A673 (cell line): ENCODE results near the gene IFI35. TPM values are rescaled to one million over a fixed set of nuclear protein-coding genes. Genes with fewer than 3 reads are reported as not detected.

ENCODE experiments used
- BruUV-seq: library from RNA; stranded (reverse); fragments of 400-500 nt; replicated peaks from 2 replicates; lab custom pipeline; 2021; lab: Mats Ljungman, UMichigan
- CTCF ChIA-PET: fragments of 300-600 bp; sonication (Branson Sonifier 250); formaldehyde crosslinking; loops from one replicate; lab custom pipeline; 2022; ENCODE audit warnings: antibody characterized with exemption; lab: Charles Lee
- POLR2A ChIA-PET: fragments of 300-600 bp; sonication (Branson Sonifier 250); formaldehyde crosslinking; loops from one replicate; lab custom pipeline; 2022; ENCODE audit warnings: antibody characterized with exemption; ENCODE audit not compliant: low non-redundant PET; lab: Charles Lee
- DNase-seq: peaks from one replicate; pipeline ENCODE4 v3.0.0-alpha.2; 2015; ENCODE audit warnings: low spot score
- H3K27ac ChIP-seq: fragments of 200-600 bp; sonication (generic); 2 replicates; pipeline ENCODE4 v1.5.1; 2016; ENCODE audit warnings: mixed run types, low read depth, mild to moderate bottlenecking, mixed read lengths, antibody characterized with exemption, low read length; ENCODE audit not compliant: poor library complexity, severe bottlenecking
- H3K27me3 ChIP-seq: fragments of 200-600 bp; sonication (generic); replicated peaks from 2 replicates; pipeline ENCODE4 v1.6.1; 2017; ENCODE audit warnings: mixed run types, low read depth, mild to moderate bottlenecking, mixed read lengths, antibody characterized with exemption, low read length; ENCODE audit not compliant: insufficient read depth, poor library complexity
- H3K36me3 ChIP-seq: fragments of 200-600 bp; sonication (generic); 2 replicates; pipeline ENCODE4 v1.6.1; 2016; ENCODE audit warnings: mixed run types, mild to moderate bottlenecking, mixed read lengths, antibody characterized with exemption, low read length; ENCODE audit not compliant: insufficient read depth, poor library complexity, severe bottlenecking
- H3K4me1 ChIP-seq: fragments of 200-600 bp; sonication (generic); 2 replicates; pipeline ENCODE4 v1.6.1; 2017; ENCODE audit warnings: mixed run types, mild to moderate bottlenecking, mixed read lengths, antibody characterized with exemption, low read length; ENCODE audit not compliant: insufficient read depth, poor library complexity, severe bottlenecking
- H3K4me3 ChIP-seq: fragments of 200-600 bp; sonication (generic); 2 replicates; pipeline ENCODE4 v1.5.1; 2016; ENCODE audit warnings: low read depth, mixed run types, mild to moderate bottlenecking, mixed read lengths, low read length; ENCODE audit not compliant: poor library complexity, severe bottlenecking
- H3K9me3 ChIP-seq: fragments of 200-600 bp; sonication (generic); 2 replicates; pipeline ENCODE4 v1.6.1; 2016; ENCODE audit warnings: mixed run types, low read depth, mild to moderate bottlenecking, mixed read lengths, antibody characterized with exemption, low read length; ENCODE audit not compliant: poor library complexity, severe bottlenecking
- EZH2 ChIP-seq: fragments of 200-600 bp; sonication (generic); IDR thresholded peaks from 2 replicates; pipeline ENCODE4 v1.6.1; 2017; ENCODE audit warnings: borderline replicate concordance, low read depth, mild to moderate bottlenecking, mixed read lengths, antibody characterized with exemption, low read length; ENCODE audit not compliant: poor library complexity, severe bottlenecking
- intact Hi-C: fragments of 100-400 bp; cut with micrococcal nuclease; formaldehyde crosslinking; loops from one replicate; pipeline ENCODE4 v1.10.0; 2022; ENCODE audit not compliant: unreplicated experiment
- total RNA-seq: library from RNA; stranded (reverse); gene quantifications from 2 replicates; pipeline ENCODE4 v1.2.3, GENCODE V29; 2021
- TF ChIP-seq, protein P1 (sequence below): fragments of 300-800, 200-600 bp; sonication (generic); conservative IDR thresholded peaks from 2 replicates; pipeline ENCODE4 v1.5.1; 2017; ENCODE audit warnings: low read depth, mild to moderate bottlenecking, antibody characterized with exemption, low read length, moderate library complexity, mixed read lengths

Gene IFI35
- total RNA-seq, 1 experiment from 2014 or later, result 4.9 TPM

DNA sequence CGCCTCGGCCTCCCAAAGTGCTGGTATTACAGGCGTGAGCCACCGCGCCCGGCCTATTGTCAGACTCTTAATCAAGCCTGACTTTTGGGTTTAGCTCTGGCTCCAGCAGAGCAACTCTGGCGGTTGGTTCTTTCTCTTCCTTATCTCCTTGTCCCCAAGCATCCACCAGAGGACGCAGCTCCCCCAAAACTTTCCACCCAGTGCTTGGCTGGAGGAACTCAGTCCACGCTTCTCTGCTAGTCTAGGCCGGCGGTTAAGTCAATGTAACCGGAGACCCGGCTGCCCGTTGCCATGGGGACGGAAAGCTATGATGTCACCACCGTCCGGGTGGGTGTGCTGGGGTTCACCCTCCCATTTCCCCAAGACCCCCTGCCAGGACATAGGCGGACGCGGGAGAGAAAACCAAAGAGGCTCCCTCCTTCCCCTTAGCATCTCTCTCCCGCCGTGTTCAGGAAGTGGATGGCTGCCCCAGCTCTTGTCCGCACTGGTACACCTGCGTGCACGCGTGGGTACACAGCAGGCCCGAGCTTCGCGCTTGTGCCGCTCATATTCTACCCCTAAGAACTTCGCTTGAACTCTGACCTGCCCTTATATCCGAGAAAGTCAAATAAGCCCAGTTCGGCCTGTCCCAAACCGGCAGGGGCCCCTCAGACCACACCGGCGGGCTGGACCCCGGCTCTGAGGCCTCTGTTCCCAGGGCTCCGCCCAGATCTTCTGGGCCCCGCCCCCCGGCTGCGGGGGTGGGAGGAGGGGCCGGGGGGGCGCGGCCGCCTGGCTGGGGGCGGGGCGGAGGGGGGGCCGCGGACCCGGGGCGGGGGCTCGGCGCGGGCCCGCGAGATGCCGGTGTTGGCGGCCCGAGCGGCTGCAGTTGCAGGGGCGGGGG lies 18.1 kb downstream of the IFI35 start, which contains the start of gene RND2:
Gene RND2, plus strand, starts transcription at position 825 of the 883 bp plus-strand sequence. CDS start 117 bp downstream, outside the sequence.
- peak; percentile 94 for DNase-seq
- Histone ChIP-seq H3K36me3 (no peaks in the 10 kb centered on the region), H3K27me3 (no peaks in the 10 kb centered on the region), H3K9me3 (no peaks in the 10 kb centered on the region), H3K4me3 (peak within 1 kb of the TSS; percentile 55), H3K4me1 (no peaks in the 10 kb centered on the region), H3K27ac (peak within 1 kb of the TSS; percentile 77)
- no peak for TF ChIP-seq EZH2
- TF ChIP-seq, protein P1, sequence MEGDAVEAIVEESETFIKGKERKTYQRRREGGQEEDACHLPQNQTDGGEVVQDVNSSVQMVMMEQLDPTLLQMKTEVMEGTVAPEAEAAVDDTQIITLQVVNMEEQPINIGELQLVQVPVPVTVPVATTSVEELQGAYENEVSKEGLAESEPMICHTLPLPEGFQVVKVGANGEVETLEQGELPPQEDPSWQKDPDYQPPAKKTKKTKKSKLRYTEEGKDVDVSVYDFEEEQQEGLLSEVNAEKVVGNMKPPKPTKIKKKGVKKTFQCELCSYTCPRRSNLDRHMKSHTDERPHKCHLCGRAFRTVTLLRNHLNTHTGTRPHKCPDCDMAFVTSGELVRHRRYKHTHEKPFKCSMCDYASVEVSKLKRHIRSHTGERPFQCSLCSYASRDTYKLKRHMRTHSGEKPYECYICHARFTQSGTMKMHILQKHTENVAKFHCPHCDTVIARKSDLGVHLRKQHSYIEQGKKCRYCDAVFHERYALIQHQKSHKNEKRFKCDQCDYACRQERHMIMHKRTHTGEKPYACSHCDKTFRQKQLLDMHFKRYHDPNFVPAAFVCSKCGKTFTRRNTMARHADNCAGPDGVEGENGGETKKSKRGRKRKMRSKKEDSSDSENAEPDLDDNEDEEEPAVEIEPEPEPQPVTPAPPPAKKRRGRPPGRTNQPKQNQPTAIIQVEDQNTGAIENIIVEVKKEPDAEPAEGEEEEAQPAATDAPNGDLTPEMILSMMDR, result peak; percentile 62
- intact Hi-C loops, result loop anchor here (10.0 kb wide), 1 partner anchor 100 kb away; the partner anchor contains the start of gene BRCA1
- POLR2A ChIA-PET, result interaction anchor here (0.6 to 0.9 kb wide), 2 partner anchors 19 to 27 kb away, joined by 3 to 6 read pairs; partner anchors contain the start of gene RPL27
- CTCF ChIA-PET, result interaction anchor here (0.5 to 1.2 kb wide), 5 partner anchors 9 to 291 kb away, joined by 3 to 7 read pairs (median 3); partner anchors contain the start of gene RPL27
- no TSS peak for BruUV-seq

DNA sequence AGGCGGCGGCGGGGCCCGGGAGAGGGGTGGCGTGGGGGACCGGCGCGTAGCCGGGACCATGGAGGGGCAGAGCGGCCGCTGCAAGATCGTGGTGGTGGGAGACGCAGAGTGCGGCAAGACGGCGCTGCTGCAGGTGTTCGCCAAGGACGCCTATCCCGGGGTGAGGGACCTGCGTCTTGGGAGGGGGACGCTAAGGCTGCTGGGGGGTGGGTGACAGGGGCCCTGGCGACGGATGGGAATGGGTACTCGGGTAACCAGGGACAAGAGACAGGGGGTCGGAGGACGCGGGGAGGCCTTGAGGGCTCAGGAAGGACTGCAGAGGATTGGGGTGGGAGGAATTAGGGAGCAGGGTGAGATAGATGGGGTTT lies 18.7 kb downstream of the IFI35 start:
- no peaks in the 10 kb centered on the region for H3K4me1 ChIP-seq
- H3K4me3 ChIP-seq, result peak overlapping the region; percentile 55
- DNase-seq, result no peak
- H3K9me3 ChIP-seq, result no peaks in the 10 kb centered on the region
- ChIA-PET POLR2A (no interaction called here), CTCF (interaction anchor here (0.8 kb wide), 1 partner anchor 290 kb away, joined by 7 read pairs; no protein-coding TSS in a partner anchor)
- H3K27me3 ChIP-seq, result no peaks in the 10 kb centered on the region
- intact Hi-C loops, result loop anchor here (10.0 kb wide), 1 partner anchor 100 kb away; the partner anchor contains the start of gene BRCA1
- BruUV-seq, result no TSS peak
- H3K36me3 ChIP-seq, result no peaks in the 10 kb centered on the region
- TF ChIP-seq, protein P1, result no peak
- no peak for TF ChIP-seq EZH2
- H3K27ac ChIP-seq, result no peak overlapping the region

DNA sequence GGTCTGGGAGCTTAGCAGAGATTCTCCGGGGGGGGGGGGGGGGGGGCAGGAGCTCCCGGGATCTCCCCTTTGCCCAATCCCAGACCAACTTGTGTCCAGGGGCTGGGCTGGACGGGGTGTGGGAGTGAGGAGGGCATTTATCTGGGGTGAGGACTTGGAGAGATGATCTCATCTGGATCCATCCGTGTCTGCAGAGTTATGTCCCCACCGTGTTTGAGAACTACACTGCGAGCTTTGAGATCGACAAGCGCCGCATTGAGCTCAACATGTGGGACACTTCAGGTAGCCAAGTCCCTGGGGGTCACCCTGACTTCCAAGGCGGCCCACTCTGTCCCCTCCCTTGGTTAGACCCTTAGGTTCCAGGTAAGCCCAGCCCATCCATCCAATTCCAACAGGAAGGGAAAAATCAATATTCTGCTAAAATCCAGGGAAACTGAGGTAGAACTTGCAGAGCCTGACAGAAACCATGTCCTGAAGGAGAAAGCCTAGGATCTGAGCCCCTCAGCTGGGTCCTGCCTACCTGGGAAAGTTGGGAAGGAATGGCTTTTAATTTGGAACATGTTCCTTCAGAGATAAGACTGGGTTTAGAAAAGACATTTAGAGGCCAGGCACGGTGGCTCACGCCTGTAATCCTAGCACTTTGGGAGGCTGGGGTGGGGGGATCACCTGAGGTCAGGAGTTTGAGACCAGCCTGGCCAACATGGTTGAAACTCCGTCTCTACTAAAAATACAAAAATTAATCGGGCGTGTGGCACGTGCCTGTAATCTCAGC lies 19.4 kb downstream of the IFI35 start:
- Histone ChIP-seq H3K27ac (no peak overlapping the region), H3K4me3 (peak overlapping the region; percentile 55), H3K27me3 (no peaks in the 10 kb centered on the region), H3K9me3 (no peaks in the 10 kb centered on the region), H3K36me3 (no peaks in the 10 kb centered on the region), H3K4me1 (no peaks in the 10 kb centered on the region)
- intact Hi-C loops, result loop anchor here (10.0 kb wide), 1 partner anchor 99 kb away; the partner anchor contains the start of gene BRCA1
- TF ChIP-seq, protein P1, result no peak
- no peak for TF ChIP-seq EZH2
- ChIA-PET CTCF (no interaction called here), POLR2A (no interaction called here)
- no TSS peak for BruUV-seq
- no peak for DNase-seq
